Neural crest cell (in vitro differentiated cells): ENCODE results near the gene CDCA4. TPM values are rescaled to one million over a fixed set of nuclear protein-coding genes. Genes with fewer than 3 reads are reported as not detected.
A peak's percentile ranks its signal among the peaks of the same experiment; 100 is the strongest.

ENCODE experiments used
- DNase-seq: peaks from one replicate; pipeline ENCODE4 v3.0.0; 2021; ENCODE audit warnings: low read depth, mixed read lengths, low spot score
- H3K27ac Mint-ChIP-seq: one replicate; pipeline ENCODE4 v1.8.0; 2021; ENCODE audit warnings: mild to moderate bottlenecking, mixed read lengths; ENCODE audit not compliant: unreplicated experiment
- H3K27me3 Mint-ChIP-seq: 2 replicates; pipeline ENCODE4 v1.8.0; 2021; ENCODE audit warnings: low read depth, mild to moderate bottlenecking, mixed read lengths
- H3K36me3 Mint-ChIP-seq: 2 replicates; pipeline ENCODE4 v1.8.0; 2021; ENCODE audit warnings: low read depth, mild to moderate bottlenecking, mixed read lengths
- H3K4me1 Mint-ChIP-seq: 2 replicates; pipeline ENCODE4 v1.8.0; 2021; ENCODE audit warnings: mixed read lengths
- H3K4me3 Mint-ChIP-seq: one replicate; pipeline ENCODE4 v1.8.0; 2021; ENCODE audit warnings: mild to moderate bottlenecking, mixed read lengths
- H3K9me3 Mint-ChIP-seq: 2 replicates; pipeline ENCODE4 v1.8.0; 2021; ENCODE audit warnings: mixed read lengths
- total RNA-seq: library from RNA; stranded (reverse); gene quantifications from 2 replicates; pipeline ENCODE4 v1.2.1, GENCODE V29; 2021
- TF ChIP-seq, protein P1 (sequence below): fragments of 200-600 bp; sonication (generic); conservative IDR thresholded peaks from 2 replicates; pipeline ENCODE4 v1.5.0; 2021; ENCODE audit warnings: antibody characterized with exemption, mild to moderate bottlenecking

Gene CDCA4
- total RNA-seq, 1 donor from 2014 or later: 58.2 TPM

GRCh38 chr14:105021656-105022275, 883 bp upstream of the CDCA4 start:
- Mint-ChIP-seq H3K36me3 (peaks cover 5% of the 10 kb centered on the region), H3K9me3 (no peaks in the 10 kb centered on the region), H3K27me3 (peaks cover 2% of the 10 kb centered on the region), H3K4me3 (peak overlapping the region; percentile 89), H3K27ac (peak overlapping the region; percentile 83), H3K4me1 (peaks cover 37% of the 10 kb centered on the region)
- DNase-seq: peak; percentile 25
- TF ChIP-seq, protein P1, sequence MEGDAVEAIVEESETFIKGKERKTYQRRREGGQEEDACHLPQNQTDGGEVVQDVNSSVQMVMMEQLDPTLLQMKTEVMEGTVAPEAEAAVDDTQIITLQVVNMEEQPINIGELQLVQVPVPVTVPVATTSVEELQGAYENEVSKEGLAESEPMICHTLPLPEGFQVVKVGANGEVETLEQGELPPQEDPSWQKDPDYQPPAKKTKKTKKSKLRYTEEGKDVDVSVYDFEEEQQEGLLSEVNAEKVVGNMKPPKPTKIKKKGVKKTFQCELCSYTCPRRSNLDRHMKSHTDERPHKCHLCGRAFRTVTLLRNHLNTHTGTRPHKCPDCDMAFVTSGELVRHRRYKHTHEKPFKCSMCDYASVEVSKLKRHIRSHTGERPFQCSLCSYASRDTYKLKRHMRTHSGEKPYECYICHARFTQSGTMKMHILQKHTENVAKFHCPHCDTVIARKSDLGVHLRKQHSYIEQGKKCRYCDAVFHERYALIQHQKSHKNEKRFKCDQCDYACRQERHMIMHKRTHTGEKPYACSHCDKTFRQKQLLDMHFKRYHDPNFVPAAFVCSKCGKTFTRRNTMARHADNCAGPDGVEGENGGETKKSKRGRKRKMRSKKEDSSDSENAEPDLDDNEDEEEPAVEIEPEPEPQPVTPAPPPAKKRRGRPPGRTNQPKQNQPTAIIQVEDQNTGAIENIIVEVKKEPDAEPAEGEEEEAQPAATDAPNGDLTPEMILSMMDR: no peak

GRCh38 chr14:105019861-105020814, 745 bp downstream of the CDCA4 start:
- Mint-ChIP-seq H3K27me3 (no peaks in the 10 kb centered on the region), H3K9me3 (no peaks in the 10 kb centered on the region), H3K4me3 (peak overlapping the region; percentile 97), H3K27ac (peak overlapping the region; percentile 97), H3K4me1 (peaks cover 51% of the 10 kb centered on the region), H3K36me3 (peaks cover 9% of the 10 kb centered on the region)
- TF ChIP-seq, protein P1: peak; percentile 32
- peak; percentile 38 for DNase-seq

- TF ChIP-seq, protein P1: no peak
- peaks cover 9% of the 10 kb centered on the region for H3K36me3 Mint-ChIP-seq
- DNase-seq: no peak
- no peaks in the 10 kb centered on the region for H3K27me3 Mint-ChIP-seq
- H3K9me3 Mint-ChIP-seq: no peaks in the 10 kb centered on the region
- peak overlapping the region; percentile 97 for H3K4me3 Mint-ChIP-seq
- H3K27ac Mint-ChIP-seq: no peak overlapping the region
- H3K4me1 Mint-ChIP-seq: peaks cover 66% of the 10 kb centered on the region
Measured at GRCh38 chr14:105018414-105018813, 2.5 kb downstream of the CDCA4 start.

GRCh38 chr14:105015905-105016304, 5.0 kb downstream of the CDCA4 start:
- H3K27me3 Mint-ChIP-seq: no peaks in the 10 kb centered on the region
- H3K4me1 Mint-ChIP-seq: peaks cover 62% of the 10 kb centered on the region
- DNase-seq: no peak
- H3K27ac Mint-ChIP-seq: no peak overlapping the region
- peak overlapping the region; percentile 79 for H3K4me3 Mint-ChIP-seq
- TF ChIP-seq, protein P1: no peak
- H3K9me3 Mint-ChIP-seq: no peaks in the 10 kb centered on the region
- peaks cover 9% of the 10 kb centered on the region for H3K36me3 Mint-ChIP-seq

DNA sequence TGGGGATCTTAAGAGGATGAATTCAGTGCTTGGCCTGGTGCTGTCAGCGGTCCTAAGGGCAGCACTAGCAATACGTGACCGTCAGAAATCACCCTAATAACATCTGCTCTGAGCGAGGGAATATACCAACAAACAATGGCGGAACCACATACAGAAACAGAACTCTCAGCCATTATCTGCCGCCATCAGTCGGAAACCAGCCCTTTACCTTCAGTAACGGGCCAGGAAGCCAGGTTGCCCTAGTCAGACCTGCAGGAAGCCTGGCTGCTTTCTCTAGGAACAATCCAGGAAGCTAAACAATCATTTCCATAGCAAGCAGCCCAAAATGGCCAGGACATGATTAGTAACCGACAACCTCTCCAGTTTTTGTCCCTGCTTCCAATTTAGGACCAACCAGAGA, 5.6 kb downstream of the CDCA4 start:
- H3K36me3 Mint-ChIP-seq: peaks cover 9% of the 10 kb centered on the region
- no peak for DNase-seq
- H3K9me3 Mint-ChIP-seq: no peaks in the 10 kb centered on the region
- TF ChIP-seq, protein P1: no peak
- H3K4me3 Mint-ChIP-seq: peak overlapping the region; percentile 52
- H3K27ac Mint-ChIP-seq: no peak overlapping the region
- H3K4me1 Mint-ChIP-seq: peaks cover 62% of the 10 kb centered on the region
- H3K27me3 Mint-ChIP-seq: no peaks in the 10 kb centered on the region
